LNCAP (cell line): ENCODE results near the gene CCN6.

Experiments used
- TF ChIP-seq, protein P1 (sequence below): fragments of 450-650 bp; IDR thresholded peaks from 2 replicates; pipeline ENCODE4 v1.5.1; 2017; ENCODE audit warnings: mild to moderate bottlenecking

The CCN6 gene

DNA sequence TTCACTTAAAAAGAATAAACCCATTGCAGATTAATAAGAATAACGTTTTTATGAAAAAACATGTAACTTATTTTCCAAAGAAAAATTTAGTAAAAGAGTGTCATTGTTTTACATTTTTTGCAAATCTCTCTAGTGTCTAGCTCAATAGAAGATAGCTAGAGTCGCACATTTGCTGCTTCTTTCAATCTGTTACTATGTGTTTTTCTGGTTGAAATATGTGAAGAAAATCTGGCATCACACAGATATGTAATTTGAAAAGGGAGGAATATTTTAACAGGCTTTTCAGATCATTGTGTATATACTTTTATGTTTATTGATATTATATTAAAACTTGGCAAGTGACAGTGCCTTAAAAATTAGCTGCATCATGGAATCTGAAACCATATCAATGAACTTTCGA is 9.1 kb downstream of the CCN6 start:
- TF ChIP-seq, protein P1, sequence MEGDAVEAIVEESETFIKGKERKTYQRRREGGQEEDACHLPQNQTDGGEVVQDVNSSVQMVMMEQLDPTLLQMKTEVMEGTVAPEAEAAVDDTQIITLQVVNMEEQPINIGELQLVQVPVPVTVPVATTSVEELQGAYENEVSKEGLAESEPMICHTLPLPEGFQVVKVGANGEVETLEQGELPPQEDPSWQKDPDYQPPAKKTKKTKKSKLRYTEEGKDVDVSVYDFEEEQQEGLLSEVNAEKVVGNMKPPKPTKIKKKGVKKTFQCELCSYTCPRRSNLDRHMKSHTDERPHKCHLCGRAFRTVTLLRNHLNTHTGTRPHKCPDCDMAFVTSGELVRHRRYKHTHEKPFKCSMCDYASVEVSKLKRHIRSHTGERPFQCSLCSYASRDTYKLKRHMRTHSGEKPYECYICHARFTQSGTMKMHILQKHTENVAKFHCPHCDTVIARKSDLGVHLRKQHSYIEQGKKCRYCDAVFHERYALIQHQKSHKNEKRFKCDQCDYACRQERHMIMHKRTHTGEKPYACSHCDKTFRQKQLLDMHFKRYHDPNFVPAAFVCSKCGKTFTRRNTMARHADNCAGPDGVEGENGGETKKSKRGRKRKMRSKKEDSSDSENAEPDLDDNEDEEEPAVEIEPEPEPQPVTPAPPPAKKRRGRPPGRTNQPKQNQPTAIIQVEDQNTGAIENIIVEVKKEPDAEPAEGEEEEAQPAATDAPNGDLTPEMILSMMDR, result no peak

DNA sequence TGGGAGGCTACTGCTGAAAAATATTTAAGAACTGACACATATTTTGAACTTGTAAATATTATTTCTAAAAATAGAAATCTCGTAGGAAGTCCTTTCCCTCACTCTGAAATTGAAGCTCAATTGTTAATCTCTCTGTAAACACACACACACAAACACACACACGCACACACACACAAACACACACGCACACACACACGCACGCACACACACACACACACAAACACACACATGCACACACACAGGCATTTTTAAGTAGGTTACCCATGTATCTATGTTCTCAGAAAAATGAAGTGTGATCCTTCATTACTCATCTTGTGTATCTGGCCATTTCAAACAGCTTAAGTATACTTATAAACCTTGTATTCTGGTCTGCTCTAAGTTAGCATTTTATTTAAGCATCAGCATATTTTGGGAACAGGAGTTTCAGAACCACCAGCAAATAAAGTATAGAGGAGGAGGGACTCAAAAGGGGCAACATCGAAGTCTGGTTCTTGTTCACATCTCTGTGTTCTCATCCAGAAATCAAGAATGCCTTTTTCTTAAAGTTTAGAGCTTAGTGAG is 11.6 kb downstream of the CCN6 start:
- TF ChIP-seq, protein P1, result no peak

DNA sequence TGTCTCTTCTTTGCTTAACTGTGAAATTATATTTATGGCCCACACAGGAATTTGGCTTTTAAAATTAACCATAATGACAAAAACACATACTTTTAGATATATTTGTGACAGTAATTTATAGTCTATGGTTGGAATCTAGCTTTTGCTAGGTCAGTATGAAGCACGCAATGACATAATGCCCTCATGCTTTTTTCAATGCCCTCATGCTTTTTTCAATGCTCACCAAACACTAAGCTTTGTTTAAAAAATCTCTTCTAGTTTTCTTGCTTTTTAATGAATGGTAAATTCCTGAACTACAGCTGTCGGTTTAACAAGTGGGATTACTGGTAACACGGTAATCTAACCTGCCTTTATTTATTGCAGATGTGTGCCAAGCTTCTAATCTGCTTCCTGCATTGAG is 12.7 kb downstream of the CCN6 start:
- TF ChIP-seq, protein P1, result no peak

DNA sequence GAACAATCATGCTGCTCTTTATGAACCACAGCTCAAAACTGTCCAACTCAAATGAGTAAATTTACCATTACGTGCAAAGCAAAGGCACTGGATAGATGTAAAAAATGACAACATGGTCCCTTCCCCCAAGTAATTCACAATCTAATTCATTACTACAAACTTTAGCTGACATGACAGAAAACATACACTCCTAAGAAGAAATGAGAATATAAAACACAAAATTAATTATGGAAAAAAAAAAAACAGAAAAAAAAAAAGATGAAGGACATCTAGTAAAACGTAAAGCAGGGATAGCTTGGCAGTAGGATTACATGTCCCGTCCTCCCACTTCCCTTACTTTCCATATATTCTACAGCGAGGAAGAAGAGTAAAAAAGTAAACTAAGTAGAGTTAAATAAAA is 27.7 kb downstream of the CCN6 start:
- TF ChIP-seq, protein P1, result no peak

DNA sequence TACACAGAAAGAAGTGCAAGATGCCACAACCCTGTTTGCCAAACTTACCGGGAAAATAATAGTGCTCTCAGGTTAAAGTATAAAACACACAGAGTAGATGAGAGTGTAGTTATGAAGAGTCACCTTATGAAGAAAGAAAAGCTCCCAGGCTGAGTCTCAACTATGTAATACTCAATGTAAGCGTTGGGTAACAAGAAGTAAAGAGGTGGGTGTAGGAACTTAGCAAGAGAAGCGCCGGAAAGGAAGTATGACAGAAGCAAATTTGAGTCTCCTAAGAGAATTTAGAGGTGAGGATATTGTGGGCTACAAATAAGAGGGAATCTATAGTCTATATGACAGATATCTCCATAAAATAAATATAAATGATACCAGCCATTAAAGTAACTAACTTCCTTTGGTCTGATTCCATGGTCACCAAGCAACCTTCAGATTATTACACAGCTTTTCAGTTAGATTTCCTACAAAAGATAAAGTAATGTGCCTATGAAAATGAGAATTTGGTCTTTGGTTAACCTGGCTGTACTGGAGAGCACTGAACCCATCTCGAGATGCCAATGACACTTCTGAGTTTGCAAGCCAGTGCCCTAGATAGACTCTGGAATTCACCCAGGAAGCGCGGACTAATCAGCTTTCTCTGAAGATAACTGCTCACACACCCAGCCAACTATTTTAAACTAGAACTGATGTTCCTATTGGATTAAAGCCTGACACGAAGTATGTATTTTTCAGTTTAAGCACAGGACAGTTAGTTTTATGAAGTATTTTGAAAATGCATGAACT is 31.6 kb downstream of the CCN6 start:
- TF ChIP-seq, protein P1, result no peak

DNA sequence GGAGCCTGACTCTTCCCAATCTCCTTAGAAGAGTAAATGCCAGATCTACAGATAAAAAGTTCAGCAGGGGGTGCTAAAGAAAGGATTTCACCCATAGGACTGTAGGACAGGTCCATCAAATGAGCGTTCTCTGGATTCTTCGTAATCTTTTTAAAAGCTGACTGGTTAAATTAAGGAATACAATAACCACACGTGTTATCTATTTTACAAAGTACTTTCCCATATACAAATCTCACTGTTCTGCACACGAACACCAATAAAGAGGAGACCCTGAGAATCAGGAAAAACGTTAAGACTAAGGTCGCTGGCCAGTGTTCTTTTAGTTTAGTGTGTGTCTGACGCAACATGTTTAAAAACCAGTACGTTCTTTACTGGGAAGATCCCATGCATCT is 32.8 kb downstream of the CCN6 start:
- TF ChIP-seq, protein P1, result peak; percentile 21; the same call in 1 of the 2 replicates

DNA sequence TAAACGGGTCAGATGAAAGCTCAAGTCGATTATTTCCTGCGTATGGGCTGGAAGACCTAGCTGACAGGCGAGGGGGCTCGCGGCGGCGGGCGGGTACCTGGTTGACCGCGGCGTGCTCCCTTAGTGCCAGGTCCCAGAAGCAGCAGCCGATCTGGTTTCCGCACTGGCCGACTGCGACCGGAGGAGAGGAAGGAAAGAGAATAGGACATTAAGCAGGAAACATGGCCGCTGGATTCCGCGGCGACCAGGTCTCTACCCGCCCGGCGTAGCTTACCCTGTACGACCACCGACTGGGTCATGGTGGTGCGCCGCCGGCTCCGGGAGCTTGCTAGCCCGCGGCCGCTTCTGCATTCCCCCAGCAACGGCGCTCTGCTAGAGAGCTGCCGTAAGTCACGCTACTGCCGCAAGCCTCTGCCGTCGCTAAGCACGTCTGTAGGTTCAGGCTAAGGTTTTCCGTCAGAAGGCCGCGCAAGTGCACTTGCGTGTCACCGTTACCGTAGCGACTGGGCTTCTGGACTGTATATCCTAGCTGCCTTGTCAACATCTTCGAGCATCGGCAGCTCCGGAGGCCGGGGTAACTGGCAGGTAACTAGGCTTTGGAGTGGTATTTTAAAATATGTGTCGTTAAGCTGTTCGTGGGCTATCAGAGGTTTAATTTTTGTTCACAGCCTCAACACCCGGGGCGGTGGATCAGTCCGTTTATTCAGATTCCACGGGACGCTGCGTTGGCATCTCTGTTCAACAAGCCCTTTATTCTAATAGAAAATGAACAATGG is 33.4 kb downstream of the CCN6 start, which contains the start of the genes FAM229B and TUBE1:
TSS of gene FAM229B (plus strand) at position 456 of the 776 bp plus-strand sequence. CDS start 11,693 bp downstream, outside the sequence.
TSS of gene TUBE1 (minus strand) at position 347 of the 776 bp plus-strand sequence. CDS start at position 299, 48 bp downstream.
- TF ChIP-seq, protein P1, result no peak
